Neural cell (in vitro differentiated cells): ENCODE measurements around the gene ARHGAP35. TPM values are rescaled to one million over a fixed set of nuclear protein-coding genes. Genes with fewer than 3 reads are reported as not detected.

ENCODE experiments used
- H2AFZ ChIP-seq: fragments of 200-600, 300-800 bp; sonication (generic), shearing (Covaris generic); 2 replicates; pipeline ENCODE4 v1.6.0; 2014; ENCODE audit warnings: low read depth, mild to moderate bottlenecking, antibody characterized with exemption, low read length, moderate library complexity
- H3F3A ChIP-seq: fragments of 200-600 bp; shearing (Covaris generic); 2 replicates; pipeline ENCODE4 v1.6.1; 2016; ENCODE audit warnings: mild to moderate bottlenecking, moderate library complexity, mixed read lengths, antibody characterized with exemption, low read length; ENCODE audit not compliant: insufficient read depth, poor library complexity, severe bottlenecking
- H3K27ac ChIP-seq: fragments of 200-600, 300-800 bp; sonication (generic), shearing (Covaris generic); 2 replicates; pipeline ENCODE4 v1.5.1; 2014; ENCODE audit warnings: mild to moderate bottlenecking, low read length, moderate library complexity
- H3K27me3 ChIP-seq: fragments of 300-800, 200-600 bp; sonication (generic), shearing (Covaris generic); 2 replicates; pipeline ENCODE4 v1.6.0; 2014; ENCODE audit warnings: mild to moderate bottlenecking, low read depth, low read length, moderate library complexity; ENCODE audit not compliant: insufficient read depth
- H3K36me3 ChIP-seq: fragments of 300-800, 200-600 bp; sonication (generic), shearing (Covaris generic); 2 replicates; pipeline ENCODE4 v1.5.1; 2014; ENCODE audit warnings: mild to moderate bottlenecking, antibody characterized with exemption, low read length, moderate library complexity; ENCODE audit not compliant: insufficient read depth
- H3K4me2 ChIP-seq: fragments of 300-800, 200-600 bp; sonication (generic), shearing (Covaris generic); 2 replicates; pipeline ENCODE4 v1.6.0; 2014; ENCODE audit warnings: mild to moderate bottlenecking, low read length
- H3K4me3 ChIP-seq: fragments of 300-800, 200-600 bp; sonication (generic), shearing (Covaris generic); 2 replicates; pipeline ENCODE4 v1.5.1; 2014; ENCODE audit warnings: mild to moderate bottlenecking, low read length, moderate library complexity
- H3K79me2 ChIP-seq: fragments of 200-600 bp; shearing (Covaris generic); replicated peaks from 2 replicates; pipeline ENCODE4 v1.6.0; 2014; ENCODE audit warnings: mild to moderate bottlenecking, low read length, moderate library complexity; ENCODE audit not compliant: insufficient read depth
- H3K9ac ChIP-seq: fragments of 300-800, 200-600 bp; sonication (generic), shearing (Covaris generic); 2 replicates; pipeline ENCODE4 v1.6.1; 2016; ENCODE audit warnings: mild to moderate bottlenecking, low read length, mixed read lengths
- H3K9me2 ChIP-seq: fragments of 200-600 bp; shearing (Covaris generic); 2 replicates; pipeline ENCODE4 v1.6.1; 2016; ENCODE audit warnings: mild to moderate bottlenecking, low read length, mixed read lengths; ENCODE audit not compliant: insufficient read depth
- H3K9me3 ChIP-seq: fragments of 200-600, 300-800 bp; sonication (generic), shearing (Covaris generic); 2 replicates; pipeline ENCODE4 v1.6.1; 2016; ENCODE audit warnings: mild to moderate bottlenecking, mixed run types, low read length, moderate library complexity, mixed read lengths
- H4K20me1 ChIP-seq: fragments of 200-600 bp; shearing (Covaris generic); 2 replicates; pipeline ENCODE4 v1.6.1; 2016; ENCODE audit warnings: mild to moderate bottlenecking, mixed run types; ENCODE audit not compliant: insufficient read depth
- EP300 ChIP-seq: fragments of 450-650 bp; conservative IDR thresholded peaks from 2 replicates; pipeline ENCODE4 v1.6.1; 2014; ENCODE audit warnings: antibody characterized with exemption, mild to moderate bottlenecking, moderate library complexity; ENCODE audit not compliant: poor library complexity, severe bottlenecking
- MXI1 ChIP-seq: fragments of 450-650 bp; conservative IDR thresholded peaks from 2 replicates; pipeline ENCODE4 v1.6.1; 2014; ENCODE audit warnings: antibody characterized with exemption, mild to moderate bottlenecking; ENCODE audit not compliant: poor library complexity, severe bottlenecking
- TAF1 ChIP-seq: IDR thresholded peaks from 2 replicates; pipeline ENCODE4 v1.6.1; 2012; ENCODE audit warnings: low read depth
- polyA plus RNA-seq: library from polyadenylated mRNA; depleted of rRNA; stranded (reverse); fragments of >200 nt; gene quantifications from 2 replicates; pipeline ENCODE4 v1.2.3, GENCODE V29; 2014
- TF ChIP-seq, protein P1 (sequence below): IDR thresholded peaks from 2 replicates; pipeline ENCODE4 v1.6.1; 2012; ENCODE audit warnings: borderline replicate concordance

Gene ARHGAP35
- polyA plus RNA-seq, 1 donor from 2014 or later = 29.5 TPM

- H3K36me3 ChIP-seq = no peaks in the 10 kb centered on the region
- H3K9ac ChIP-seq = no peak overlapping the region
- H3K9me3 ChIP-seq = no peaks in the 10 kb centered on the region
- no peaks in the 10 kb centered on the region for H3F3A ChIP-seq
- H3K79me2 ChIP-seq = peaks cover 66% of the 10 kb centered on the region
- no peak overlapping the region for H2AFZ ChIP-seq
- no peak overlapping the region for H3K27ac ChIP-seq
- no peak overlapping the region for H3K4me3 ChIP-seq
- no peaks in the 10 kb centered on the region for H3K27me3 ChIP-seq
- no peak overlapping the region for H3K4me2 ChIP-seq
- peaks cover 3% of the 10 kb centered on the region for H4K20me1 ChIP-seq
- no peaks in the 10 kb centered on the region for H3K9me2 ChIP-seq
- TF ChIP-seq, protein P1, sequence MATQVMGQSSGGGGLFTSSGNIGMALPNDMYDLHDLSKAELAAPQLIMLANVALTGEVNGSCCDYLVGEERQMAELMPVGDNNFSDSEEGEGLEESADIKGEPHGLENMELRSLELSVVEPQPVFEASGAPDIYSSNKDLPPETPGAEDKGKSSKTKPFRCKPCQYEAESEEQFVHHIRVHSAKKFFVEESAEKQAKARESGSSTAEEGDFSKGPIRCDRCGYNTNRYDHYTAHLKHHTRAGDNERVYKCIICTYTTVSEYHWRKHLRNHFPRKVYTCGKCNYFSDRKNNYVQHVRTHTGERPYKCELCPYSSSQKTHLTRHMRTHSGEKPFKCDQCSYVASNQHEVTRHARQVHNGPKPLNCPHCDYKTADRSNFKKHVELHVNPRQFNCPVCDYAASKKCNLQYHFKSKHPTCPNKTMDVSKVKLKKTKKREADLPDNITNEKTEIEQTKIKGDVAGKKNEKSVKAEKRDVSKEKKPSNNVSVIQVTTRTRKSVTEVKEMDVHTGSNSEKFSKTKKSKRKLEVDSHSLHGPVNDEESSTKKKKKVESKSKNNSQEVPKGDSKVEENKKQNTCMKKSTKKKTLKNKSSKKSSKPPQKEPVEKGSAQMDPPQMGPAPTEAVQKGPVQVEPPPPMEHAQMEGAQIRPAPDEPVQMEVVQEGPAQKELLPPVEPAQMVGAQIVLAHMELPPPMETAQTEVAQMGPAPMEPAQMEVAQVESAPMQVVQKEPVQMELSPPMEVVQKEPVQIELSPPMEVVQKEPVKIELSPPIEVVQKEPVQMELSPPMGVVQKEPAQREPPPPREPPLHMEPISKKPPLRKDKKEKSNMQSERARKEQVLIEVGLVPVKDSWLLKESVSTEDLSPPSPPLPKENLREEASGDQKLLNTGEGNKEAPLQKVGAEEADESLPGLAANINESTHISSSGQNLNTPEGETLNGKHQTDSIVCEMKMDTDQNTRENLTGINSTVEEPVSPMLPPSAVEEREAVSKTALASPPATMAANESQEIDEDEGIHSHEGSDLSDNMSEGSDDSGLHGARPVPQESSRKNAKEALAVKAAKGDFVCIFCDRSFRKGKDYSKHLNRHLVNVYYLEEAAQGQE = no peak
- TF ChIP-seq TAF1 (no peak), EP300 (no peak), MXI1 (no peak)
These were observed 48.6 kb downstream of the ARHGAP35 start for GRCh38 chr19:46909356-46909755.

Other genes starting within 250 kb of the ARHGAP35 start
- gene PTGIR, start 235.9 kb upstream of the ARHGAP35 start, polyA plus RNA-seq = not detected in 2 replicates
- gene GNG8, start 224.8 kb upstream of the ARHGAP35 start, polyA plus RNA-seq = not detected in 2 replicates
- gene DACT3, start 199.8 kb upstream of the ARHGAP35 start, polyA plus RNA-seq = 29.3 and 32.5 TPM in 2 replicates
- 8.0 and 15.9 TPM in 2 replicates for gene PRKD2, start 143.9 kb upstream of the ARHGAP35 start, polyA plus RNA-seq
- gene FKRP, start 114.9 kb upstream of the ARHGAP35 start, polyA plus RNA-seq = 27.8 and 46.0 TPM in 2 replicates
- gene STRN4, start 114.5 kb upstream of the ARHGAP35 start, polyA plus RNA-seq = 153 and 203 TPM in 2 replicates
- gene SLC1A5, start 72.4 kb upstream of the ARHGAP35 start, polyA plus RNA-seq = 1.1 and 1.8 TPM in 2 replicates
- 167 and 172 TPM in 2 replicates for gene AP2S1, start 10.2 kb upstream of the ARHGAP35 start, polyA plus RNA-seq
- gene NPAS1, start 158.8 kb downstream of the ARHGAP35 start, polyA plus RNA-seq = 0.38 TPM in 1 of 2 replicates, not detected in the other
- 181 and 189 TPM in 2 replicates for gene TMEM160, start 187.6 kb downstream of the ARHGAP35 start, polyA plus RNA-seq